Endodermal cell (in vitro differentiated cells): ENCODE measurements around the gene LPIN3. TPM values are rescaled to one million over a fixed set of nuclear protein-coding genes. Genes with fewer than 3 reads are reported as not detected.

Experiments used
- DNase-seq: peaks from one replicate; pipeline ENCODE4 v3.0.0-alpha.2; 2017
- H3K27ac ChIP-seq: 2 replicates; pipeline ENCODE4 v1.5.1; 2013; ENCODE audit warnings: mild to moderate bottlenecking, low read depth, low read length, moderate library complexity
- H3K27me3 ChIP-seq: 2 replicates; pipeline ENCODE4 v1.6.1; 2013; ENCODE audit warnings: mild to moderate bottlenecking, low read length, moderate library complexity; ENCODE audit not compliant: insufficient read depth, control insufficient read depth, poor library complexity, severe bottlenecking
- H3K36me3 ChIP-seq: 2 replicates; pipeline ENCODE4 v1.7.0; 2013; ENCODE audit warnings: mild to moderate bottlenecking, low read length, moderate library complexity; ENCODE audit not compliant: control insufficient read depth, insufficient read depth
- H3K4me1 ChIP-seq: one replicate; pipeline ENCODE4 v1.7.0; 2013; ENCODE audit warnings: low read length; ENCODE audit not compliant: control insufficient read depth, insufficient read depth
- H3K4me3 ChIP-seq: 2 replicates; pipeline ENCODE4 v1.5.1; 2013; ENCODE audit warnings: mild to moderate bottlenecking, low read length, moderate library complexity
- H3K9ac ChIP-seq: 2 replicates; pipeline ENCODE4 v1.6.1; 2013; ENCODE audit warnings: mild to moderate bottlenecking, low read length, moderate library complexity; ENCODE audit not compliant: poor library complexity, severe bottlenecking; ENCODE audit errors: extremely low read depth
- H3K9me3 ChIP-seq: 2 replicates; pipeline ENCODE4 v1.6.1; 2013; ENCODE audit warnings: mild to moderate bottlenecking, low read length, moderate library complexity; ENCODE audit not compliant: control insufficient read depth
- H3K27ac Mint-ChIP-seq: 2 replicates; pipeline ENCODE4 v1.8.0; 2020; ENCODE audit warnings: mixed read lengths
- H3K27me3 Mint-ChIP-seq: 2 replicates; pipeline ENCODE4 v1.8.0; 2021; ENCODE audit warnings: mild to moderate bottlenecking, mixed read lengths; ENCODE audit not compliant: insufficient read depth
- H3K36me3 Mint-ChIP-seq: 2 replicates; pipeline ENCODE4 v1.8.0; 2020; ENCODE audit warnings: low read depth, mixed read lengths
- H3K4me1 Mint-ChIP-seq: 2 replicates; pipeline ENCODE4 v1.8.0; 2020; ENCODE audit warnings: mixed read lengths
- H3K4me3 Mint-ChIP-seq: 2 replicates; pipeline ENCODE4 v1.8.0; 2020; ENCODE audit warnings: mild to moderate bottlenecking, moderate library complexity, mixed read lengths
- H3K9me3 Mint-ChIP-seq: 2 replicates; pipeline ENCODE4 v1.8.0; 2020; ENCODE audit warnings: mild to moderate bottlenecking, mixed read lengths
- CTCF ChIP-seq: fragments of 200-600 bp; sonication (generic); conservative IDR thresholded peaks from 2 replicates; pipeline ENCODE4 v1.5.0; 2021; ENCODE audit warnings: antibody characterized with exemption, mild to moderate bottlenecking
- WGBS, 2 experiments: methylation state at CpG; one replicate each; pipeline versions ENCODE4 v1.1.5 to v1.1.7; 2013; ENCODE audit warnings: missing lambda C conversion rate in 2 of 2, mixed read lengths in 1 of 2; ENCODE audit not compliant: insufficient coverage in 1 of 2, insufficient read length in 1 of 2; 5-methylcytosine and 5-hydroxymethylcytosine counted together
- total RNA-seq, 2 donors: library from RNA; stranded (reverse); fragmentation: NEBNext Ultra II Directional in 1 of 2; extraction: Animal tissue kit (Norgen Biotek cat#: 25700) in 1 of 2; gene quantifications; 2 replicates in 1 of 2; 3 replicates in 1 of 2; pipeline ENCODE4 v1.2.1, GENCODE V29; 2021

Gene LPIN3
- total RNA-seq, 2 donors from 2014 or later: 13.1 to 13.2 TPM

DNA sequence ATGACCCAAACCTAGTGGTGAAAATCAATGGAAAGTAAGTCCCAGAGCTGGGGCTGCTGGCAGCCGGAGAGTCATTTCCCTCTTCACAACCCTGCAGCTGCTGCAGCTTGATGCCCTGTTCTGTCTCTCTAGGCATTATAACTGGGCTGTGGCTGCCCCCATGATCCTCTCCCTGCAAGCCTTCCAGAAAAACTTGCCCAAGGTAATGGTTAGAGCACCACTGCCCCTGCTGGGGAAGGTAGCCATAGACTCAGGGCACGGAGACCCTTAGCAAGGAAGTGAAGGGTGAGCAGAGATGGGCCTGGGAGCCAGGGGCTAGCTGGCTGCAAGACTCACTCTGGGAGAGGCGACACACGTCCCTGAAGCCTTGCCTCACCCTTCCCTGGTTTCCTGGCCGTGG lies 12.0 kb downstream of the LPIN3 start:
- no peak overlapping the region for H3K9ac ChIP-seq
- no peaks in the 10 kb centered on the region for H3K9me3 Mint-ChIP-seq
- H3K4me1 ChIP-seq: no peaks in the 10 kb centered on the region
- no peaks in the 10 kb centered on the region for H3K27me3 Mint-ChIP-seq
- H3K27me3 ChIP-seq: no peaks in the 10 kb centered on the region
- peak; percentile 65 for DNase-seq
- no peak overlapping the region for H3K27ac ChIP-seq
- WGBS, 2 experiments: 83 to 94% methylated on average over 5 of the region's 5 CpGs
- no peak overlapping the region for H3K27ac Mint-ChIP-seq
- no peak overlapping the region for H3K4me3 Mint-ChIP-seq
- H3K36me3 ChIP-seq: peaks cover 4% of the 10 kb centered on the region
- H3K36me3 Mint-ChIP-seq: peaks cover 18% of the 10 kb centered on the region
- H3K4me3 ChIP-seq: no peak overlapping the region
- no peaks in the 10 kb centered on the region for H3K9me3 ChIP-seq
- no peaks in the 10 kb centered on the region for H3K4me1 Mint-ChIP-seq
- no peak for TF ChIP-seq CTCF

GRCh38 chr20:41353530-41353929 lies 12.9 kb downstream of the LPIN3 start:
- peaks cover 4% of the 10 kb centered on the region for H3K36me3 ChIP-seq
- no peak overlapping the region for H3K9ac ChIP-seq
- Mint-ChIP-seq H3K4me1 (no peaks in the 10 kb centered on the region), H3K9me3 (no peaks in the 10 kb centered on the region), H3K36me3 (peaks cover 18% of the 10 kb centered on the region), H3K27me3 (no peaks in the 10 kb centered on the region), H3K27ac (no peak overlapping the region), H3K4me3 (no peak overlapping the region)
- H3K4me1 ChIP-seq: no peaks in the 10 kb centered on the region
- H3K27me3 ChIP-seq: no peaks in the 10 kb centered on the region
- DNase-seq: no peak
- H3K9me3 ChIP-seq: no peaks in the 10 kb centered on the region
- H3K27ac ChIP-seq: no peak overlapping the region
- H3K4me3 ChIP-seq: no peak overlapping the region
- no peak for TF ChIP-seq CTCF

- no peak for DNase-seq
- no peak overlapping the region for H3K9ac ChIP-seq
- H3K27ac ChIP-seq: no peak overlapping the region
- no peaks in the 10 kb centered on the region for H3K9me3 ChIP-seq
- no peaks in the 10 kb centered on the region for H3K4me1 ChIP-seq
- H3K4me3 ChIP-seq: no peak overlapping the region
- Mint-ChIP-seq H3K27me3 (no peaks in the 10 kb centered on the region), H3K4me3 (no peak overlapping the region), H3K27ac (no peak overlapping the region), H3K9me3 (no peaks in the 10 kb centered on the region), H3K36me3 (peaks cover 18% of the 10 kb centered on the region), H3K4me1 (no peaks in the 10 kb centered on the region)
- TF ChIP-seq CTCF: no peak
- 90 to 93% methylated on average over 3 of the region's 3 CpGs for WGBS, 2 experiments
- H3K27me3 ChIP-seq: no peaks in the 10 kb centered on the region
- H3K36me3 ChIP-seq: no peaks in the 10 kb centered on the region
Measured at GRCh38 chr20:41355192-41355591, 14.6 kb downstream of the LPIN3 start.
